NT2/D1 (cell line): ENCODE measurements around the gene CORO1C.

Source experiments
- YY1 ChIP-seq: IDR thresholded peaks from 2 replicates; pipeline ENCODE4 v1.6.1; 2011; ENCODE audit not compliant: insufficient read length, insufficient read depth
- ZNF274 ChIP-seq: IDR thresholded peaks from 2 replicates; pipeline ENCODE4 v1.6.1; 2011; ENCODE audit warnings: mild to moderate bottlenecking, low read depth, low read length

DNA sequence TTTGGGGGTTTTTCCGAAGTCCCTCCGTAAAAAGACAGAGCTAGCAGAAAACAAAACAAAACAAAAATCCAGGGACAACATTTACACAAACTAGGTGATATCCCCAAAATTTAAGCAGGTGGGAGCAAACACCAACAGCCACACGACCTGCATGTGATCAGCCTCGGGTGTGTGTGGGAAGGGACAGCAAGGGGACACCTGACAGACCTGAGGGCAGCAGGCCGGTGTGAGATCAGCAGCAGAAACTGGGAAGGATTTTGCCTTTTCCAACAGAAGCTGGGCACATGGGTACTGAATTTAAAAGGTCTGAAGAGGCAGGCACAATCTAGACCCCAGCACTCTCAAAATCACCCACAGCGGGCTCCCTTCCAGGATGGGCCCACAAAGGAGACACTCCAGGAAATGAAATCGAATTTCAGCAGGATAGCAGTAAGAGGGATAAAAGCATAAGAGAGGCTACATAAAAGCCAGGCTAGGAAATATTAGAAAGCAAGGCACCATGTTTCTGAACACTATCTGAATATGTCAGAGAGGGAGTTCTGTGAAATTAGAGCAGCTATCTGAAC lies 61.2 kb downstream of the CORO1C start:
- TF ChIP-seq ZNF274 (no peak), YY1 (no peak)
